DOHH2 (cell line): ENCODE data around the gene SUPT4H1.

ENCODE experiments used
- EZH2phosphoT487 ChIP-seq: fragments of 200-600 bp; sonication (generic); IDR thresholded peaks from 2 replicates; pipeline ENCODE4 v1.6.1; 2017; ENCODE audit warnings: borderline replicate concordance, mild to moderate bottlenecking, antibody characterized with exemption, low read length, moderate library complexity, mixed read lengths
- TF ChIP-seq, protein P1 (sequence below): fragments of 200-600 bp; sonication (generic); IDR thresholded peaks from one replicate; pipeline ENCODE4 v1.5.1; 2014; ENCODE audit warnings: antibody characterized with exemption, mild to moderate bottlenecking, low read depth, low read length; ENCODE audit not compliant: poor library complexity, severe bottlenecking

DNA sequence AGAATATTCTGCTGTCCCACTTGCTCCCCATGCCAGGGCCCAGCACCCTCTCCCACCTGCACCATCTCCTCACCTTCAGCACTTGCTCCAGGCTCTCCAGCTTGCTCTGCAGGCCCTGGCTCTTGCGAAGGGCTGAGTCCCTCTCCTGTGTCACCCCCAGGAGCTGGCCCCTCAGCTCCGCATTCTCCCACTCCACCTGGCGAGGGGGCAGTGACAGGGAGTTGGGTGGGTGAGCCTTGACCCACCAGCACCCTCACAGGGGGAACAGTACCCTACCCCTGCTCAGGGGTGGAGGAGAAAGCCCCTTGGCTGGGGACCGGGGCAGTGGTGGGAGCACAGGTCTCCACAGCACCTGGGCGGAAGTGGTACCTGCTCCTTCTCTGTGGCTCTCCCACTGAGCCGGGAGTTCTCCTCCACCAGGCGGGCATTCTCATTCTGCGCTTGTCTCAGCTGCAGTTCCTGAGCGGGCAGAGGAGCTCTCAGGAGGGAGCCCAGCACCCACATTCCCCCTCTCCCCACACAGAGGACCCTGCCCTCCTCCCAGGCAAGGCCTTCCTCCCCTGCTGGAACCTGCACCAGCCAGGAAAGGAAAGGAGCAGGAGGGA is 29.3 kb downstream of the SUPT4H1 start:
- TF ChIP-seq, protein P1, sequence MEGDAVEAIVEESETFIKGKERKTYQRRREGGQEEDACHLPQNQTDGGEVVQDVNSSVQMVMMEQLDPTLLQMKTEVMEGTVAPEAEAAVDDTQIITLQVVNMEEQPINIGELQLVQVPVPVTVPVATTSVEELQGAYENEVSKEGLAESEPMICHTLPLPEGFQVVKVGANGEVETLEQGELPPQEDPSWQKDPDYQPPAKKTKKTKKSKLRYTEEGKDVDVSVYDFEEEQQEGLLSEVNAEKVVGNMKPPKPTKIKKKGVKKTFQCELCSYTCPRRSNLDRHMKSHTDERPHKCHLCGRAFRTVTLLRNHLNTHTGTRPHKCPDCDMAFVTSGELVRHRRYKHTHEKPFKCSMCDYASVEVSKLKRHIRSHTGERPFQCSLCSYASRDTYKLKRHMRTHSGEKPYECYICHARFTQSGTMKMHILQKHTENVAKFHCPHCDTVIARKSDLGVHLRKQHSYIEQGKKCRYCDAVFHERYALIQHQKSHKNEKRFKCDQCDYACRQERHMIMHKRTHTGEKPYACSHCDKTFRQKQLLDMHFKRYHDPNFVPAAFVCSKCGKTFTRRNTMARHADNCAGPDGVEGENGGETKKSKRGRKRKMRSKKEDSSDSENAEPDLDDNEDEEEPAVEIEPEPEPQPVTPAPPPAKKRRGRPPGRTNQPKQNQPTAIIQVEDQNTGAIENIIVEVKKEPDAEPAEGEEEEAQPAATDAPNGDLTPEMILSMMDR = no peak
- no peak for TF ChIP-seq EZH2phosphoT487
